Measurements from ENCODE around the gene POC1A.
A peak's percentile ranks its signal among the peaks of the same experiment; 100 is the strongest.
"Not testable (repeated sequence)": the region's sequence is repeated elsewhere in the genome, so short reads cannot be mapped to it uniquely, and the experiment has no call there.

POC1A gene

DNA sequence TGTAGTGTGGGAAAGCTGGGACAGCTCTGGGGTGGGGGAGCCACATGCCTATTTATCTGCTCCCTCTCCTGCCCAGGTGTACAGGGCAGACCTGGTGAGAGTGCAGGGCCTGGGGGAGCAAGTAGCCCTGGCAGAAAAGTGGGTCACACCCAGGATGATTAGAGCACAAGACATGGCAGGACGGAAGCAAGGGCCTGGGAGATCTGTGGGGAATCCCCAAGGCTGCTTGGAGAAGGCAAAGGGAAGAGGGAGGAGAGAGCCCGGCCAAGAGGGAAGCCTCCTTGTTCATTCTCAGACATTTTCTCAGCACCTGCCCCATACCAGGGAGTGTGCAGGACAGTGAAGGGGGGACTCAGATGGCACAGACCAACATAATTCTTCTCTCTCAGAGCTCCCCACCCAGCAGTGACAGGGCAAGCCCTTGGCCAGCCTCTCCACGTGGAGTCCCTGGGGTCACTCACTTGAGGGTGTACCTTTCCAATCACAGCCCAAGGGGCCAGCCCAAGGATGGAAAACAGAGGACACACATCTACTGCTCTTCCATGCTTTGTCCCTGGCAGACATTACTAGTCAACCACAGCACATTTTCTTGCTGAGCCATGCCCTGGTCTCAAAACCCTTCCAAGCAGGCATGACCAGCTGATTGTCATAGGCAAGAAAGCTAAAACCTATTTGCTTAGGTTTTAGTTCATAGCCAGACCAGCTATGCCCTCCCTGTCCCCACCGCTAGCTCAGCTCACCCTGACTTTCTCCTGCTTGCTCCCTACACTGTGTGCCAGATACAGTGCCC is 92.9 kb downstream of the POC1A start:
- DNase-seq, result no peak

DNA sequence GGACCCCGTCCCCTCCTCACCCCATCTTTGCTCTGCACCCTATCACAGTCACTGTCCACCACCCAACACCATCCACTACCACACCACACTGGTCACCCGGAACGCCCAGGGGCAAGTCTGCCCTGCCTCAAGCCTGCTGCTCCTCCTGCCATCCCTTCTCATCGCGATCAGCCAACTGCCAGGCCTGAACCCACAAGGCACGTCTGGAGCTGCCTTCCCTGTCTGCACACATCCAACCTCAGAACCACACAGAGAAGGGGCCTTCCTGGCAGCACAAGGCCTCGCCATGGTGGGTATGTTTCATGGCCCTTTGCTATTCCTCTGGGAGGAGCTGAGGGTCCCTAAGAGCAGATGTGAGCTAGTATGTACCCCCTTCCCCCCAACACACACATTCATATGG is 94.4 kb downstream of the POC1A start:
- no peak for DNase-seq

DNA sequence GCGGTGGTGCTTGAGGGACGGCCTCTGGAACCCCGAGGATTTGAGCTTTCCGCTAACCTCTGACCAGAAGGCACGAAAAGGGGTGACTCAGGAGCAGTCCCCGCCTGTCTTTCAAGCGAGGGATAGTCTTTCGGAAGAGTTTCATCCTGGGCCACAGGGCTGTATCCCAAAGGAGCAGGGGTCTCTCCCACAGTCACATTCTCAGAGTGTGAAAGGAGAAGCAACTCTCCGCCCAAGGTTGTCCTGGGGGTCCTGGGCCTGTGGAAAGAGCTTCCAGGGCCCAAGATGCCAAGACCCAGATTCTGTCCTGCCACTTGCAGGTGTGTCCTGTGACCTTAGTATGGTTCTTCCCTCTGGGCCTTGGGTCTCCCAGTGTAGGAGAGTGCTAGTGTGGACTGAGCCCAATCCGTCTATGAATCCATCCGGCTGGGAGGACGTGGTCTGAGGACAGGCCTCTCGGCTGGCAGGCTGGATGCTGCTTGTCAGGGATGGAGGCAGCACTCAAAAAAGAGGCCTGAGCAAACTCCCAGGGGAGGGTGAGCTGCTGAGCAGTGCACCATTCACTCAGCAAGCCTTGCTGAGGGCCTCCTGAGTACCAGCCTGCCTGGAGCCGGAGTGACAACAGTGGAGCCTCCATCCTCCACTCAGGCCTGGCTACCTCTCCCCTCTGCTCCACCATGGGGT is 96.3 kb downstream of the POC1A start:
- no peak for DNase-seq

GRCh38 chr3:52056968-52057811 is 97.0 kb downstream of the POC1A start:
- DNase-seq, result peak; percentile 99

GRCh38 chr3:52056521-52056967 is 97.7 kb downstream of the POC1A start, which contains the start of gene DUSP7:
Gene DUSP7 (minus strand): TSS chr3:52056571. CDS start chr3:52056366, 205 bp downstream.
- DNase-seq, result peak; percentile 73

DNA sequence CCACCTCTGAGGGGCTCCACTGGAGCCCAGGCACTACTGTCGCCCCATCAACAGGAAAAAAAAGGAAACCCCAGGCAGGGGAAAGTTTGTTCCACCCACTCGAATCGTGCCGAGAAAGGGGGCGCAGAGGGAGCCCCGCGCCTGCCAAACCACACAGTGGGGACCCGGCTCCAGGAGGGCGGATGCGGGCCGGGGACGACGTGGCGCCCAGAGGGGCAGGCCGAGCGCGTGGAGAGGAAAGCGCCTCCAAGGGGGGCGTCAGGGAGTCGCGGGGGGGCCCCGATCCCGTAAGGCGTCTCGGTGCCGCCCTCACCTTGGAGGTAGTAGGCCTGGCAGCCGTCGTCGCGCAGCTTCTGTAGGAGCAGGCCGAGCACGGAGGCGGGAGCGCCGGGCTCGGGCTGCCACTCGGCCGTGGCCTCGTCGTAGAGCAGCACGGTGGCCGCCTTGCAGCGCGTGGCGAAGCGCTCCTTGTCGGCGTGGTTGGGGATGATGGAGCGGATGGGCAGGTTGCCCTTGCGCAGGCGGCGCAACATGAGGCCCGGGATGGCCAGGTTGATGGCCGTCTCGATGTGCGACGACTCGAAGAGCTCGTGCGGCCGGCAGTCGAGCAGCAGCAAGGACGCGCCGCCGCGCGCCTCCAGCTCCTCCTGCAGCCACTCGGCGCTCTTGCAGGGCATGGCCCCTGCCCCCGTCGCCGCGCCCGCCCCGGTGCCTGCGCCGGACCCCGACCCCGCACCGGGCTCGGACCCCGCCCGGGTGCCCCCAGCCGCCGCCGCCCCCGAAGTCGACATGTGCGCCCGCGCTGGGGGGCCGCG is 98.5 kb downstream of the POC1A start:
- peak; percentile 39 for DNase-seq

- DNase-seq, result peak; percentile 13
Observed at GRCh38 chr3:52054661-52055511, 99.3 kb downstream of the POC1A start.

- DNase-seq, result peak; percentile 38
Observed at GRCh38 chr3:52053307-52054304, 100.6 kb downstream of the POC1A start.

DNA sequence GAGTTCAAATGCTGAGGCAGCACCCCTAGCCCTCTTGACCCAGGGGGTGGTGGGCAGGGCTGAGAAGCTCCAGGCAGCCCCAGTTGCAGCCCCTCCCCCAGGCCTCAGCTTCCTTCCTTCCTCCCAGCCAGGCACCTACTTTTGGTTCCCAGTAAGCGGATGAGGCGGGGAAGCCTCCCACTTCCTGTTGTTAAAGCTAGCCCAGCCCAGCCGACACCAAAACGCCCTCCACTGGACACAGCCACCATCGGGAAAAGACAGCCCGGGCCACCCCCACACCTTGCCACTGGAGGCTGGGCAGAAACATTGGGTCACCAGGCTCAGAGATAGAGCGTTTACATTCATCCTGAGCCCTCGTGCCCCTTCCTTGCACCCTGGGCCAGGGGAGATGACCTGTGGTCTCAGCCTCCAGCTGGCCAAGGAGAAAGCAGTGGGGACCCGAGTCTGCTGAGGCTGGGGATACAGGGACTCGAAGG is 101.4 kb downstream of the POC1A start:
- DNase-seq, result peak; percentile 13

GRCh38 chr3:52051444-52051843 is 102.8 kb downstream of the POC1A start:
- DNase-seq, result no peak

GRCh38 chr3:52050571-52050970 is 103.7 kb downstream of the POC1A start:
- no peak for DNase-seq

DNA sequence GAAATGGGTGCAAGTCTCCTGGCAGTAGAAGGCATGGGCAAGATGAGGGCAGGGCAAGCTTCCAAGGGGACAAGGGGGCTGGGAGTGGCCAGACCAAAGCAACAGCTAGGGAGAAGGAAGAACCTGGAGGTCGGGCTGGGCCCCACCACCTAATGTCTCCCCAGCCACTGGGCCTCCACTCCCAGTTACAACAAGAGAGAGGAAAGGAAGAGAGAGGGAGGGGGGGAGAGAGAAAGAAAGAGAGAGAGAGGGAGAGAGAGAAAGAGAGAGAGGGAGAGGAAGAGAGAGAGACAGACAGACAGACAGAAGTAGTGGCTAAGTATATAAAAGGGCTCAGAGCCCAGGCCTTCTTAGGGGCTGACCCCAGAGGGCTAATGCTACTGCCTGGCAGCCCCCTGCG is 104.7 kb downstream of the POC1A start:
- no peak for DNase-seq

- no peak for DNase-seq
Observed at GRCh38 chr3:52047295-52047960, 106.8 kb downstream of the POC1A start.

DNA sequence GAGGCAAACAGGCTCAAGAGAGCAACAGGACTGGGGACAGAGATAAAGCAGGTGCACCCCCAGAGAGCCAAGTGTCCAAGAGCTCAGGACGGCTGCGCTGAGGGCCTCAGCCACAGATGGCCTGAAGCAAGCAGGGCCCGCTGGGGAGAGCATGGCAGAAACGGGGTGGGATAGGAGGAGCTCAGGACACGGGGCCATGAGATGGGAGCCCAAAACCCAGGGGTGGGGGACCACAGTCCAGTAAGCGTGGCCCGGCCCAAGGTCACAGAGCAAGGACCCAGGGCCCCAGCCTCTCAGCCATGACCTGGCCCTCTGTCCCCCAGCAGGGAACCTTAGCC is 107.4 kb downstream of the POC1A start:
- DNase-seq, result no peak

DNA sequence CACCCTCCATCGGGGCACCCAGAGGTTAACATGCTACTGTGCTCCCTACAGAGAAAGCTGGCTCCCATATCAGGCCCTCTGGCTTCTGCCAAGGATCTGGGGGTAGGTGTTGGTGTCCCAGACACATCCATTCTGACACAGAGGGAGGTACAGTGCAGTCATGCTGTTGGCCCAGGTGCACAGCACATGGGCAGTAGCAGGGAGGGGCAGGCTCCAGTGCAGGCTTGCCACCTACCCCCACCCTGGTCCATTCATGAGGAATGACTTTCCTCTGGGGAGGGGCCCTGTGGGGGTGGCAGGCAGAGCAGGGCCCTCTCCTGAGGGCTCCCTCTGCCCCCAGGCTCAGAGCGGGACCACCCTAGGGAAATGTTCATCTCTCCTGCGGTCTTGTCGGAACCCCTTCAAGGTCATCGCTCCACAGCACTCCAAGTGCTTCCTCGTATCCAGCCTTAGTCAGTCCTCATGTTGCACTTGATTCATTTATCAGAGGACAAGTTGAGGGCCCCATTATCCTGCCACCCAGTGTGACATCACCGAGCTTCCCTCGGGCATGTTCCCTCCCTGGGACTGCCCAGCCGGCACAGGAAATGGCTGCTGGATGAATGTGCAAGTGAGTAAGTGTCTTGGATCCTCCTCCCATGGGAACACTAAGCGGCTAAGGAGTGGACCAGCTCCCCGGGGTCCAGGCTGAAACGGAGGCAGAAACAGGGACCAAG is 107.9 kb downstream of the POC1A start:
- no peak for DNase-seq

DNA sequence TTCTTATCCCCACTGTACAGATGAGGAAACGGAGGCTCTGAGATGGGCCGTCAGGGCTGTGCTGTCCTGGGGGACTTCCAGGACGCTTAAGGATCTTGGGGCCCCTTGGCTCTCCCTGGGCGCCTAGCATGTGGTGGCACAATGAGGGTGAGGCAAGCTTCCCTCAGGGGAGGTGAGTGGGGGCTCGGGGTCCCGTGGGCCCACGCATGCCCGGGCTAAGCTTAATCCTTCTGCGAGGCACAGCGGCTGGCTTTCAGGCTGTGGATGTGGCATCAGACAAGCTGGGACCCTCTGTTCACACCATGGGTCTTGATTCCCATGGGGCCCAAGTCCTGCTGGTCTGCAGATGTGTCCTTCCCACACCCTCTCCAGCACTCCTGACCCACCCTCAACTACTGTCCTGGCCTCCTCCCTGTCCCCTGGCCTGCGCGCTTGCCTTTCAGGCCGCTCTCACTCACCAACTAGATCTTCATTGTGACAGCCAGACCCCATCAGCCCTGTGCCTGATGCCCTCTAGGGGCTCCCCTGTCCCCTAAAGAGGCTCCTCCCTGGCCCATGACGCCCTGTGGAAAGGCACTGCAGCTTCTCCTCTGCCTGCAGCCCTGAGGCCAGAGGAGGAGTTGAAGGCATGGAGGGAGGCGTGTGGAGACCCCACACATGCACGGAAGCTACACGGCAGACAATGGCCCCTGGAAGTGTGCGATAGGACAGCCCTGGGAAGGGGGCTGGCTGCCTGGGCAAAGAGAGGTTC is 109.2 kb downstream of the POC1A start:
- DNase-seq, result no peak

DNA sequence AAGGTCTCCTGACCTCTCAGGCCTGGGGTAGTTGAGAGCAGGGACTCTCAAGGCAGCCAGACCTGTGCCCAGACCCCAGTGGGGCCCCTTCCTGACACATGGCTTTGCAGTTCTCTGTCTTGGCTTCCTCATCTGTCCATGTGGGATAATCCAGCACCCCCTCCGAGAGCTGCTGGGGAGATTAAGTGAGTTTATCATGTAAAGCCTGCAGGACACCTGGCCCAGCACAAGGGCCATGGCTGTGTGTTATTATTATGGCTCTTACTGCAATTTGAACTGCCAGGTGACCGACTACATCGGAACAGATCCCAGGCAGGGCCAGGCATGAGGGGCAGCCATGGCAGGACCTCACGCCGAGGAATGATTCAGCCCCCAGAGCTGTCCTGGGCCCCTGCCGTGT is 110.5 kb downstream of the POC1A start:
- no peak for DNase-seq

DNA sequence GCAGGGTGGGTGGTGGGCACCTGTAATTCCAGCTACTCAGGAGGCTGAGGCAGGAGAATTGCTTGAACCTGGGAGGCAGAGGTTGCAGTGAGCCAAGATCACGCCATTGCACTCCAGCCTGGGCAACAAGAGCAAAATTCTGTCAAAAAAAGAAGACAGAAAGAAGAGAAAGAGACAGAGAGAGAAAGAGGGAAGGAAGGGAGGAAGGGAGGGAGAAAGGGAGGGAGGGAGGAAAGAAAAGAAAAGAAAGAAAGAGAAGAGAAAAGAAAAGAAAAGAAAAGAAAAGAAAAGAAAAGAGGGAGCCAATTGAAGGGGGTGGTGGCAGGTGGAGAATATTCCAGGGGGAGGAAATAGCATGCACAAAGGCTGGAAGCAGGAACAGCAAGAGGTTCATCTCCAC is 111.2 kb downstream of the POC1A start:
- DNase-seq, result not testable (repeated sequence)
